HepG2 (cell line): ENCODE results near the gene QRICH2. TPM values are rescaled to one million over a fixed set of nuclear protein-coding genes. Genes with fewer than 3 reads are reported as not detected.

ENCODE experiments used
- ATAC-seq: fragments of 200-7000 bp; cut with Tn5 transposase; 3 replicates; pipeline ENCODE4 v1.9.1; 2020; ENCODE audit warnings: mild to moderate bottlenecking, moderate library complexity
- BruUV-seq: library from RNA; stranded (reverse); fragments of 400-500 nt; replicated peaks from 2 replicates; lab custom pipeline; 2021; lab: Mats Ljungman, UMichigan
- CTCF ChIA-PET: fragments of 300-600 bp; formaldehyde crosslinking; extraction: SDS; loops from one replicate; lab custom pipeline; 2021; ENCODE audit warnings: low total read pairs, inconsistent platforms, low intra/inter-chr PET ratio; lab: Yijun Ruan, JAX
- POLR2A ChIA-PET: fragments of 350-600 bp; sonication (Branson Sonifier 250); formaldehyde crosslinking; loops from one replicate; lab custom pipeline; 2020; ENCODE audit warnings: antibody characterized with exemption, inconsistent platforms; lab: Yijun Ruan, JAX
- DNase-seq: peaks from one replicate; pipeline ENCODE4 v3.0.0-alpha.2; 2015; ENCODE audit warnings: low spot score
- FAIRE-seq: peaks from 3 replicates; lab custom pipeline; 2011; peaks lifted over from hg19 to GRCh38; lab: Jason Lieb, UNC
- H2AFZ ChIP-seq: one replicate; pipeline ENCODE4 v1.6.1; 2011; ENCODE audit warnings: low read length, inconsistent platforms
- H3K27ac ChIP-seq: fragments of 300-600 bp; 3 replicates; pipeline ENCODE4 v1.8.0; 2011; ENCODE audit warnings: mixed run types, mild to moderate bottlenecking, mixed read lengths, low read length, inconsistent platforms; ENCODE audit not compliant: insufficient read depth; ENCODE audit errors: extremely low read length
- H3K27me3 ChIP-seq, 2 experiments: fragments of 200-600 bp in 1 of 2; 2 replicates in 1 of 2; 3 replicates in 1 of 2; pipeline versions ENCODE4 v1.6.0 to v1.8.0; 2011; ENCODE audit warnings: low read length in 2 of 2, mild to moderate bottlenecking in 2 of 2, moderate library complexity in 2 of 2, inconsistent platforms in 1 of 2; ENCODE audit not compliant: insufficient read depth in 2 of 2, control insufficient read depth in 1 of 2
- H3K36me3 ChIP-seq, 2 experiments: fragments of 200-600 bp in 1 of 2; replicated peaks in 1 of 2; 2 replicates in 1 of 2; 3 replicates in 1 of 2; pipeline versions ENCODE4 v1.5.1 to v1.8.0; 2011; ENCODE audit warnings: low read length in 2 of 2, inconsistent platforms in 1 of 2; ENCODE audit not compliant: insufficient read depth in 2 of 2, control insufficient read depth in 1 of 2
- H3K4me1 ChIP-seq: 2 replicates; pipeline ENCODE4 v1.5.1; 2012; ENCODE audit warnings: low read length, inconsistent platforms; ENCODE audit not compliant: insufficient read depth
- H3K4me2 ChIP-seq: 2 replicates; pipeline ENCODE4 v1.6.0; 2011; ENCODE audit warnings: low read depth, low read length, inconsistent platforms
- H3K4me3 ChIP-seq, 3 experiments: fragments of 200-600 bp in 1 of 3; sonication (generic), shearing (Covaris generic) in 1 of 3; replicated peaks in 1 of 3; 2 replicates each; pipeline ENCODE4 v1.5.1; 2011 to 2016; ENCODE audit warnings: low read length in 3 of 3, inconsistent platforms in 2 of 3, low read depth in 2 of 3, mild to moderate bottlenecking in 2 of 3, control low read depth in 1 of 3, mixed read lengths in 1 of 3; ENCODE audit not compliant: insufficient read depth in 1 of 3
- H3K79me2 ChIP-seq: one replicate; pipeline ENCODE4 v1.6.1; 2011; ENCODE audit warnings: low read length, inconsistent platforms; ENCODE audit not compliant: insufficient read depth
- H3K9ac ChIP-seq: 2 replicates; pipeline ENCODE4 v1.6.0; 2011; ENCODE audit warnings: mild to moderate bottlenecking, low read depth, low read length, inconsistent platforms; ENCODE audit not compliant: insufficient read depth
- H3K9me3 ChIP-seq: 2 replicates; pipeline ENCODE4 v1.5.1; 2012; ENCODE audit warnings: mild to moderate bottlenecking, low read length
- H4K20me1 ChIP-seq: 2 replicates; pipeline ENCODE4 v1.6.0; 2011; ENCODE audit warnings: inconsistent platforms, mild to moderate bottlenecking, low read length, moderate library complexity; ENCODE audit not compliant: insufficient read depth
- BCL6 ChIP-seq: IDR thresholded peaks from 2 replicates; pipeline ENCODE4 v1.6.1; 2016; ENCODE audit warnings: missing genetic modification reagents, missing compliant biosample characterization
- HDAC1 ChIP-seq: sonication (generic); formaldehyde crosslinking; IDR thresholded peaks from 2 replicates; pipeline ENCODE4 v1.5.1; 2020; ENCODE audit warnings: mild to moderate bottlenecking, missing genetic modification reagents
- HDAC2 ChIP-seq: sonication (generic); formaldehyde crosslinking; IDR thresholded peaks from 2 replicates; pipeline ENCODE4 v1.4.0; 2020; ENCODE audit warnings: missing genetic modification reagents
- MXD1 ChIP-seq: sonication (generic); formaldehyde crosslinking; IDR thresholded peaks from 2 replicates; pipeline ENCODE4 v1.4.0; 2020; ENCODE audit warnings: mild to moderate bottlenecking, missing genetic modification reagents
- TBX2 ChIP-seq: sonication (generic); formaldehyde crosslinking; IDR thresholded peaks from 2 replicates; pipeline ENCODE4 v1.5.0; 2020; ENCODE audit warnings: missing genetic modification reagents, mild to moderate bottlenecking, borderline replicate concordance
- TBX3 ChIP-seq: fragments of 450-650 bp; IDR thresholded peaks from 2 replicates; pipeline ENCODE4 v1.6.1; 2017; ENCODE audit warnings: antibody characterized with exemption, mild to moderate bottlenecking, inconsistent platforms, borderline replicate concordance
- ZNF136 ChIP-seq: sonication (generic); formaldehyde crosslinking; IDR thresholded peaks from 2 replicates; pipeline ENCODE4 v1.8.1; 2022; ENCODE audit warnings: low read depth, mild to moderate bottlenecking, moderate library complexity, missing genetic modification reagents
- ZNF513 ChIP-seq: sonication (generic); formaldehyde crosslinking; conservative IDR thresholded peaks from 2 replicates; pipeline ENCODE4 v1.5.0; 2020; ENCODE audit warnings: missing genetic modification reagents
- ZNF816 ChIP-seq: sonication (generic); formaldehyde crosslinking; IDR thresholded peaks from 2 replicates; pipeline ENCODE4 v1.8.0; 2022; ENCODE audit warnings: missing genetic modification reagents, mild to moderate bottlenecking, borderline replicate concordance
- ZSCAN21 ChIP-seq: sonication (generic); formaldehyde crosslinking; IDR thresholded peaks from 2 replicates; pipeline ENCODE4 v1.8.0; 2022; ENCODE audit warnings: mild to moderate bottlenecking, missing genetic modification reagents, moderate library complexity, borderline replicate concordance
- ZSCAN22 ChIP-seq: sonication (generic); formaldehyde crosslinking; IDR thresholded peaks from 2 replicates; pipeline ENCODE4 v1.4.0; 2020; ENCODE audit warnings: mild to moderate bottlenecking, missing genetic modification reagents
- WGBS: methylation state at CpG from one replicate; pipeline ENCODE4 v1.1.6; 2017; ENCODE audit warnings: low lambda C conversion rate; 5-methylcytosine and 5-hydroxymethylcytosine counted together
- in situ Hi-C: cut with HindIII; loops from 2 replicates; pipeline ENCODE4 v1.10.0; 2017; ENCODE audit warnings: low pct_unique_long_range_greater_than_20kb; ENCODE audit not compliant: extremely low pct_ligation_motif_present
- intact Hi-C: fragments of 100-400 bp; cut with micrococcal nuclease; formaldehyde crosslinking; loops from one replicate; pipeline ENCODE4 v1.10.0; 2022; ENCODE audit not compliant: unreplicated experiment
- polyA plus RNA-seq, 8 experiments: library from polyadenylated mRNA; depleted of rRNA in 3 of 8; stranded (reverse) in 7 of 8; unstranded in 1 of 8; fragments of >200 nt; fragmentation: Illumina TruSeq in 4 of 8; extraction: Trizol in 4 of 8; gene quantifications; 2 replicates each; pipeline versions ENCODE4 v1.2.1 to v1.2.3, GENCODE V29; 2011 to 2016; ENCODE audit warnings: low read depth in 4 of 8, missing spikeins in 1 of 8, mixed read lengths in 1 of 8; ENCODE audit not compliant: insufficient read depth in 1 of 8
- total RNA-seq, 5 experiments: library from RNA; depleted of rRNA; stranded (reverse); fragments of >200 nt; fragmentation: Illumina TruSeq; extraction: Trizol; gene quantifications; 2 replicates each; pipeline ENCODE4 v1.2.3, GENCODE V29; 2016; ENCODE audit warnings: low read depth in 1 of 5
- TF ChIP-seq, protein P1 (sequence below): sonication (generic); formaldehyde crosslinking; IDR thresholded peaks from 2 replicates; pipeline ENCODE4 v1.4.0; 2020; ENCODE audit warnings: missing genetic modification reagents
- TF ChIP-seq, protein P2 (sequence below): IDR thresholded peaks from 2 replicates; pipeline ENCODE4 v1.6.1; 2018; ENCODE audit warnings: missing genetic modification reagents
- TF ChIP-seq, protein P3 (sequence below): sonication (generic); formaldehyde crosslinking; IDR thresholded peaks from 2 replicates; pipeline ENCODE4 v1.5.0; 2020; ENCODE audit warnings: missing genetic modification reagents

The QRICH2 gene
- total and polyA plus RNA-seq, 2 of the 13 experiments (the other 11 are each of a cell fraction or from before 2014, with no cell fraction given) = 3.7 to 5.7 TPM

DNA sequence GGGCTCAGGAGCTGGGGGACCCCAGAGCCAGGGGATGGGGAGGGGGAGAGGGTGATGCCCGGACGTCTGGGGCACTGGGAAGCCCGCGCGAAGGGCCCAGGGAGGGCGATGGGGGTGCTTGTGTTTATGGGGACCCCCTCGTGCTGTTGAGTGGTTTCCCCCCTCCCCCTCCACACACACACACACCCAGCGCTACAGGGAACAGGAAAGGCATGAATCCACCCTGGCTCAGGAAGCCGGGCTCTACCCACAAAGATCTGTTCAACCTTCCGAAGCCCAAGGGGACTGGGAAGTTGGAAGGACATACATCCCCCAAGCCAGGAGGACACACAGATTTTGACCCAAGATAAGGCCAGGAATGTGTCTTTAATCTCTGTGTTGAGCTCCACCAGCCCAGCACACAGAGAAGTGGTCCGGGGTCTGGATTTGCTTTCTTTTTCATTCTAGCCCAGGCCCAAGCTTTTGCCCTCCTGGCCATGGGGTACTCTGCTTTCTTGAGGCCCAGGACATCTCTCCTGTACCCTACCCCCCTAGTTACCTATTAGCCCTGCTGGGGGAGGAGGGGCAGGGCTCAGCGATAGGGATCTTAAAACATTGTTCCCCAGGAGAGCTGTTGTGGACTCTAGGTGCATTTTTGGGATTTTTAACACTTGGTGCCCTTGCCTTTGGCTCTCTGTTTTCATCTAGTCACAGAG, 41.7 kb downstream of the QRICH2 start:
- TSS peak; percentile 55 for BruUV-seq
- FAIRE-seq = peak; percentile 57
- CTCF ChIA-PET = no interaction called here
- peak; percentile 52 for DNase-seq
- 1% methylated on average over 6 of the region's 12 CpGs for WGBS
- ATAC-seq = no peak
- Histone ChIP-seq H3K9ac (peak overlapping the region; percentile 84), H3K27ac (peak overlapping the region; percentile 63), H3K4me2 (peak overlapping the region; percentile 98), H3K9me3 (no peaks in the 10 kb centered on the region), H3K4me1 (peaks cover 71% of the 10 kb centered on the region), H2AFZ (no peak overlapping the region), H3K4me3 (peak overlapping the region; percentile 88 to 98 (median 92)), H3K27me3 (no peaks in the 10 kb centered on the region), H3K79me2 (peaks cover 25% of the 10 kb centered on the region), H4K20me1 (no peaks in the 10 kb centered on the region; the same call in 1 of the 2 replicates), H3K36me3 (peaks cover 8 to 12% of the 10 kb centered on the region in 2 experiments; a peak in 3 of 5 replicates)
- intact Hi-C loops = no loop called here
- POLR2A ChIA-PET = interaction anchor here (1.0 to 5.6 kb wide), 9 partner anchors 7 to 147 kb away, joined by 3 to 51 read pairs (median 4); no protein-coding TSS in a partner anchor
- in situ Hi-C loops = no loop called here
- TF ChIP-seq TBX3 (no peak), HDAC1 (CRISPR knock-in tag) (no peak), ZNF136 (no peak), MXD1 (CRISPR knock-in tag) (peak; percentile 1; the same call in 1 of the 2 replicates), BCL6 (CRISPR knock-in tag) (no peak), ZSCAN22 (CRISPR knock-in tag) (no peak), ZNF816 (CRISPR knock-in tag) (no peak), HDAC2 (CRISPR knock-in tag) (peak; percentile 60; the same call in 1 of the 2 replicates), ZSCAN21 (CRISPR knock-in tag) (peak; percentile 28; the same call in 1 of the 2 replicates), TBX2 (CRISPR knock-in tag) (peak; percentile 45; the same call in 1 of the 2 replicates), ZNF513 (CRISPR knock-in tag) (no peak)
- TF ChIP-seq, protein P1, sequence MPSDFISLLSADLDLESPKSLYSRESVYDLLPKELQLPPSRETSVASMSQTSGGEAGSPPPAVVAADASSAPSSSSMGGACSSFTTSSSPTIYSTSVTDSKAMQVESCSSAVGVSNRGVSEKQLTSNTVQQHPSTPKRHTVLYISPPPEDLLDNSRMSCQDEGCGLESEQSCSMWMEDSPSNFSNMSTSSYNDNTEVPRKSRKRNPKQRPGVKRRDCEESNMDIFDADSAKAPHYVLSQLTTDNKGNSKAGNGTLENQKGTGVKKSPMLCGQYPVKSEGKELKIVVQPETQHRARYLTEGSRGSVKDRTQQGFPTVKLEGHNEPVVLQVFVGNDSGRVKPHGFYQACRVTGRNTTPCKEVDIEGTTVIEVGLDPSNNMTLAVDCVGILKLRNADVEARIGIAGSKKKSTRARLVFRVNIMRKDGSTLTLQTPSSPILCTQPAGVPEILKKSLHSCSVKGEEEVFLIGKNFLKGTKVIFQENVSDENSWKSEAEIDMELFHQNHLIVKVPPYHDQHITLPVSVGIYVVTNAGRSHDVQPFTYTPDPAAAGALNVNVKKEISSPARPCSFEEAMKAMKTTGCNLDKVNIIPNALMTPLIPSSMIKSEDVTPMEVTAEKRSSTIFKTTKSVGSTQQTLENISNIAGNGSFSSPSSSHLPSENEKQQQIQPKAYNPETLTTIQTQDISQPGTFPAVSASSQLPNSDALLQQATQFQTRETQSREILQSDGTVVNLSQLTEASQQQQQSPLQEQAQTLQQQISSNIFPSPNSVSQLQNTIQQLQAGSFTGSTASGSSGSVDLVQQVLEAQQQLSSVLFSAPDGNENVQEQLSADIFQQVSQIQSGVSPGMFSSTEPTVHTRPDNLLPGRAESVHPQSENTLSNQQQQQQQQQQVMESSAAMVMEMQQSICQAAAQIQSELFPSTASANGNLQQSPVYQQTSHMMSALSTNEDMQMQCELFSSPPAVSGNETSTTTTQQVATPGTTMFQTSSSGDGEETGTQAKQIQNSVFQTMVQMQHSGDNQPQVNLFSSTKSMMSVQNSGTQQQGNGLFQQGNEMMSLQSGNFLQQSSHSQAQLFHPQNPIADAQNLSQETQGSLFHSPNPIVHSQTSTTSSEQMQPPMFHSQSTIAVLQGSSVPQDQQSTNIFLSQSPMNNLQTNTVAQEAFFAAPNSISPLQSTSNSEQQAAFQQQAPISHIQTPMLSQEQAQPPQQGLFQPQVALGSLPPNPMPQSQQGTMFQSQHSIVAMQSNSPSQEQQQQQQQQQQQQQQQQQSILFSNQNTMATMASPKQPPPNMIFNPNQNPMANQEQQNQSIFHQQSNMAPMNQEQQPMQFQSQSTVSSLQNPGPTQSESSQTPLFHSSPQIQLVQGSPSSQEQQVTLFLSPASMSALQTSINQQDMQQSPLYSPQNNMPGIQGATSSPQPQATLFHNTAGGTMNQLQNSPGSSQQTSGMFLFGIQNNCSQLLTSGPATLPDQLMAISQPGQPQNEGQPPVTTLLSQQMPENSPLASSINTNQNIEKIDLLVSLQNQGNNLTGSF (CRISPR knock-in tag) = no peak
- TF ChIP-seq, protein P2, sequence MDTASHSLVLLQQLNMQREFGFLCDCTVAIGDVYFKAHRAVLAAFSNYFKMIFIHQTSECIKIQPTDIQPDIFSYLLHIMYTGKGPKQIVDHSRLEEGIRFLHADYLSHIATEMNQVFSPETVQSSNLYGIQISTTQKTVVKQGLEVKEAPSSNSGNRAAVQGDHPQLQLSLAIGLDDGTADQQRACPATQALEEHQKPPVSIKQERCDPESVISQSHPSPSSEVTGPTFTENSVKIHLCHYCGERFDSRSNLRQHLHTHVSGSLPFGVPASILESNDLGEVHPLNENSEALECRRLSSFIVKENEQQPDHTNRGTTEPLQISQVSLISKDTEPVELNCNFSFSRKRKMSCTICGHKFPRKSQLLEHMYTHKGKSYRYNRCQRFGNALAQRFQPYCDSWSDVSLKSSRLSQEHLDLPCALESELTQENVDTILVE (CRISPR knock-in tag) = no peak
- TF ChIP-seq, protein P3, sequence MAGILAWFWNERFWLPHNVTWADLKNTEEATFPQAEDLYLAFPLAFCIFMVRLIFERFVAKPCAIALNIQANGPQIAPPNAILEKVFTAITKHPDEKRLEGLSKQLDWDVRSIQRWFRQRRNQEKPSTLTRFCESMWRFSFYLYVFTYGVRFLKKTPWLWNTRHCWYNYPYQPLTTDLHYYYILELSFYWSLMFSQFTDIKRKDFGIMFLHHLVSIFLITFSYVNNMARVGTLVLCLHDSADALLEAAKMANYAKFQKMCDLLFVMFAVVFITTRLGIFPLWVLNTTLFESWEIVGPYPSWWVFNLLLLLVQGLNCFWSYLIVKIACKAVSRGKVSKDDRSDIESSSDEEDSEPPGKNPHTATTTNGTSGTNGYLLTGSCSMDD (CRISPR knock-in tag) = no peak
